Left cardiac atrium (tissue), 4 donors: ENCODE data around the gene MPV17L. TPM values are rescaled to one million over a fixed set of nuclear protein-coding genes. Genes with fewer than 3 reads are reported as not detected.
"Not testable (repeated sequence)": the region's sequence is repeated elsewhere in the genome, so short reads cannot be mapped to it uniquely, and the experiment has no call there.

Experiments
- ATAC-seq, 2 donors: fragments of 200-7000 bp; cut with Tn5 transposase; one replicate each; pipeline ENCODE4 v1.9.1; 2020; ENCODE audit warnings: mild to moderate bottlenecking in 2 of 2, moderate library complexity in 2 of 2
- DNase-seq: peaks from one replicate; pipeline ENCODE4 v3.0.0-alpha.2; 2020
- intact Hi-C, 2 donors: fragments of 100-400 bp; cut with DNase I; formaldehyde crosslinking; loops; one replicate each; pipeline versions ENCODE4 v1.14.1 to v1.15.1; 2022 to 2023
- long read RNA-seq: library from polyadenylated mRNA; unstranded; transcript quantifications from one replicate; pipeline ENCODE4 v2.0.0, GENCODE V29; 2021
- total RNA-seq, 2 donors: library from RNA; stranded (reverse); fragmentation: NEBNext Ultra II Directional; extraction: Animal tissue kit (Norgen Biotek cat#: 25700); gene quantifications; one replicate each; pipeline ENCODE4 v1.2.1, GENCODE V29; 2021
- donor health status: DM: no; HTN: yes; CAD: no.
- donor health status: DM: no; HTN: yes; CAD: no; lungs with severe emphysema.
- donor health status: DM: yes; HTN: yes; CAD: no.
- donor health status: Dilated cardiomyopathy.

MPV17L gene
- total RNA-seq = 1 to 10 TPM; 5.5 to 8.3 TPM
- long read RNA-seq = 0 reads

DNA sequence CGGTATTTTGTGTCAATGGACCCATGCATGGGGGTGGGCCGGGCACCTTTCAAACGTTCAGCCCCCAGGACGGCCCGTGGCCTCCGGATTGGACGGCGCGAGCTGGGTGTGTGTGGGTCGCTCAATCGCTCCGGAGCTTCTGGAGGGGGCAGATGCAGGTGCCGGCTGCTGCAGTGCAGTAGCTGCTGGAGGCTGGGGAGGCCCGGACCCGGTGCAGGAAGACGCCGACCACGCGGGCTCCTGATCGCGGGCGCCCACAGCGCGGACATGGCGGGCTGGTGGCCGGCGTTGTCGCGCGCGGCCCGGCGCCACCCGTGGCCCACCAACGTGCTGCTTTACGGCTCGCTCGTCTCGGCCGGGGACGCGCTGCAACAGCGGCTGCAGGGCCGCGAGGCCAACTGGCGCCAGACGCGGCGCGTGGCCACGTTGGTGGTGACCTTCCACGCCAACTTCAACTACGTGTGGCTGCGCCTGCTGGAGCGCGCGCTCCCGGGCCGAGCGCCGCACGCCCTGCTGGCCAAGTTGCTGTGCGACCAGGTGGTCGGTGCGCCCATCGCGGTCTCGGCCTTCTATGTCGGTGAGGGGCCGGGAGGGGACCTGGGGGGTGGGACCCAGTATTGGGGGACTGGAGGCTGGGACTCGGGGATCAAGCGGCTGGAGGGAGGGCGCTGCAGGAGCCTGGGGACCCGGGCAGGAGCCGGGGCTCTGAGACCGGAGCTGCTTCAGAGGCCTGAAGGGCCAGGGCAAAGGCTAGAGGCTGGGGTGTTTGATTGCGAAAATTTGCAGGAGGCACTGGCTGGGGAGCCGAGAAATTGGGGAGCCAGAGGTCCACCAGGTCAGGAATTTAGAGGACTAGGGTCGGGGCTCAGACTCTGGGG is at the start of gene MPV17L:
TSS of gene MPV17L (plus strand) at position 124 of the 878 bp plus-strand sequence. CDS start at position 268, 144 bp downstream.
- intact Hi-C loops = not testable (repeated sequence)
- ATAC-seq (peak; percentile 93 to 94), DNase-seq (peak; percentile 70)

DNA sequence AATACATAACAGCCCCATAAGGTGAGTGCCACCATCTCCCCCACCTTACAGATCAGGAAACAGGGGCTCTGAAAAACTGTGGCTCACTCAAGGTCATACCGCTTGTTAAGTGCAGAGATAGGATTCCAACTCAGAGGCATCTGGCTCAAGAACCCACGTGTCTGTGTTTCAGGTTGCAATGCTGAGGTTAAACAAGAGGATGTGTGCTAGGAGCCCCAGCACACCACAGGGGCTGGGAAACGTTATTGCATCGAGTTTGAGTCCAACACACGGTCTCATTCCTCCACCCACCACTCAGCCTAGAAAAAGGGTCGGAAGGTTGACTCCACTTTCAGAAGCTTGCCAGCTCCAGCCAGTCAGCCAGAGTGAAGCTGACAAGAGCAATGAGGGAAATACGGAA is 46.8 kb upstream of the MPV17L start:
- ATAC-seq, intact Hi-C loops, DNase-seq: not testable (repeated sequence)

DNA sequence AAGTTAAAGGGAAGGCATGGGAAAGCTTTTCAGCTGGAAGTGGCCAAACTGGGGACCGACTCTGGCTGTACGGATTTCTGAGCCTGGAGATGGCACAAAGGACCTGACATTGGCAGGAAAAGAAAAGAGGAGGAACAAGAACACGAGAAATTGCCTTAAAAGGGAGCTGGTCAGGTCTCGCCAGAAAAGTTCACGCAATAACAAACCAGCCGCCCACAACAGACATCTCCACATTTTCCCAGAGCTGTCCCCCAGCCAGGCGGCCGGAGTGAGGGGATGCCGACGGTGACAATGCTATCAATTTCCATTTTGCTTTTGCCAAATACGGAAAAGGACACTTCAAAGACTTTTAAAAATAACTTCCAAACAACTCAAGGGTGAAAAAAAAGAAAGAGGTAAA is 44.3 kb upstream of the MPV17L start:
- DNase-seq, intact Hi-C loops: not testable (repeated sequence)
- ATAC-seq = peak; percentile 41 to 48

DNA sequence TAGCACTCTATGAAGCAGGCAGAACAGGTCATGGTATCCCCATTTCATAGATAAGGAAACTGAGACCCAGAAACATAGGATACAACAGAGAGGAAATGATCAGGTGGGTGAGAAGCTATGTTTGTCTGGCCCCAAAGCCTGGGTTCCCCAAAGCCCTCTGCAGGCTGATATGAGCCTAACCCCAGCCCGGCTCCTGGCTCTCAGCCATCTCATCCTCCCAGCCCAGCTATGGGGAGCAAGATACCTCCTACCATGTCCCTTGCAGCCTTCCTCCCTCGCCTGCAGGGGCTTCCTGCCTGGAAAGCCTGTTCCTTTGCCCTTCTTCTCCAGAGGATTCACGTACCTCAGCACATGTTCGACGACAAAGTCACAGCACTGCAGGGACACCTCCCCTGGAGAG is 43.8 kb upstream of the MPV17L start:
- DNase-seq, intact Hi-C loops: not testable (repeated sequence)
- peak in 1 of 2 donors; percentile 22 for ATAC-seq

DNA sequence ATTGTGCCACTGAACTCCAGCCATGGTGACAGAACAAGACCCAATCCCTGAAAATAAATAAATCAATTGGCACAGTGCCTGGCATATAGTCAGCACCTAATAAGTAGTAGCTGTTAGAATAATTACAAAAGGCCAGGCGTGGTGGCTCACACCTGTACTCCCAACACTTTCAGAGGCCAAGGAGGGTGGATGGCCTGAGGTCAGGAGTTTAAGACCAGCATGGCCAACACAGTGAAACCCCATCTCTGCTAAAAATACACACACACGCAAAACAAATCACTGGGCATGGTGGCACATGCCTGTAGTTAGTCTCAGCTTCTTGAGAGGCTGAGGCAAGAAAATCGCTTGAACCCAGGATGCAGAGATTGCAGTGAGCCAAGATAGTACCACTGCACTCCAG is 42.7 kb upstream of the MPV17L start:
- DNase-seq, ATAC-seq, intact Hi-C loops: not testable (repeated sequence)

DNA sequence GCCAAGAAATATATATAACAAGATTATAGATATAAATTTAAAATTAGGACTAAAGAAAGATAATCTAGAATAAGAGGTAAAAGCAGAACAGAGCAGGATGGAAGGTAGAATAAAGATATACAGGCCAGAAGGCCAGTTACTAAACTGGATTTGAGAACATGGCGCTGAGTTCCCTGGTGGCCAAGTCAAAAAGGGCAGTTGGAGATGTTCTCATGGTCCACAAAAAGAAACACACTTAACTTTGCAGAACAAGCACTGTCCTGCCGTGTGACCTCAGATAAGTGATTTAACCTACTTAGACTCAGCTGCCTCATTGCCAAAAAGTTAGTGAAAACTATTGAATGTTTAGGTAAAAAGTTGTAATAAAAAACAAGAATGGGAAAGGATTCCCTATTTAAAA is 40.7 kb upstream of the MPV17L start:
- not testable (repeated sequence) for ATAC-seq, DNase-seq

DNA sequence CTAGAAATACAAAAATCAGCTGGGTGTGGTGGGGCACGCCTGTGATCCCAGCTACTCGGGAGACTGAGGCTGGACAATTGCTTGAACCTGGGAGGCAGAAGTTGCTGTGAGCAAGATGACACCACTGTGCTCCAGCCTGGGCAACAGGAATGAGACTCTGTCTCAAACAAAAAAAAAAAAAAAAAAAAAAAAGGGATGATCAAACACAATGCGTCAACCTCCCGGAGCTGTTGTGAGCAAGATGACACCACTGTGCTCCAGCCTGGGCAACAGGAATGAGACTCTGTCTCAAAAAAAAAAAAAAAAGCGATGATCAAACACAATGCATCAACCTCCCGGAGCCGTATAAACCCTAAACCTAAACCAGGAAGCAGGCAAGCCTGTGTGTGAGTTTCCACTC is 38.1 kb upstream of the MPV17L start:
- ATAC-seq, DNase-seq, intact Hi-C loops: not testable (repeated sequence)

More for the DNA sequence above, 40.7 kb upstream of the MPV17L start:
- intact Hi-C loops = not testable (repeated sequence)

DNA sequence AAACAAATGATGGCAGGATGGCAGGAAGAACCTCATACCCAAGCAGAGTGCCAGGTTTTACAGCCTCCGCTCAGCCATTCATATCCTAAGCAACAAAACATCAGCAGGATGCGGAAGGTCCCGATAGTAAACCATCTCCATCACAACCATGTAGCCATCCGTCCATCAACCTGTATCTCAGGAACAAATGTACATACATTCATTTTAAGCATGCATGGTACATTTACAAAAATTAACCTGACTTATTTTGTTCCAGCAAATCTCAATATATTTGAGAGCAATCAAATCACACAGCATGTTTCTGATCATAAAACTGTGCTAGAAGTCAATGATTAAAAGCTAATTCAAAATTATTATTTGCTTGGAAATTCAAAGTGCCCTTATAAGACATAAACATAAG is 17.4 kb upstream of the MPV17L start, which contains the start of gene NPIPA5:
TSS of gene NPIPA5 (minus strand) at position 101 of the 400 bp plus-strand sequence. CDS start at position 101, 0 bp downstream.
- ATAC-seq, DNase-seq, intact Hi-C loops: not testable (repeated sequence)

DNA sequence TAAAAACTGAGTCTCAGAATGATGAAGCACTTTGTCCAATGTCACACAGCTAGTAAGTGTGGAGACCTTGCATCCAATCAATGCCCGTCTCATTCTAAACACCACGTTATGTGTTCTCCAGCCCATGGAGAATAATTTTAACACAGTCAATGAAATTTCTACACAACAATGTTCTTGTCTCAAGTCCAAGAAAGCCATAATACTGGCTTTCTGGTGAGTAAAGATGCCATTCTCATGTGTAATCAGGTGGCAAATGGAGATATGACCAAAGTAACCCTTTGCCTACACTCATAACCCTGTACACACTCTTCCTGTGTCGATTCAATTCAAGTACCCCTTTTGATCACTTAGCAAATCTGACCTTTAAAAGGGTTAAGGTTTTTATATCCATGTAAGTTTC is 12.7 kb upstream of the MPV17L start:
- DNase-seq, ATAC-seq, intact Hi-C loops: not testable (repeated sequence)

DNA sequence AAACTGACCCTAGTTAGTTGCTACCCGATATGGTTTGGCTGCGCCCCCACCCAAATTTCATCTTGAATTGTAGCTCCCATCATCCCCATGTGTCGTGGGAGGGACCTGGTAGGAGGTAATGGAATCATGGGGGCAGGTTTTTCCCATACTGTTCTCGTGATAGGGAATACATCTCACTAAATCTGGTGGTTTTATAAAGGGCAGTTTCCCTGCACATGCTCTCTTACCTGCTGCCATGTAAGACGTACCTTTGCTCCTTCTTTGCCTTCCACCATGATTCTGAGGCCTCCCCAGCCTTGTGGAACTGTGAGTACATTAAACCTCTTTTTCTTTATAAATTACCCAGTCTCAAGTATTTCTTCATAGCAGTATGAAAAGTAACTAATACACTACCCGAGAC is 7.5 kb upstream of the MPV17L start:
- ATAC-seq, DNase-seq, intact Hi-C loops: not testable (repeated sequence)

DNA sequence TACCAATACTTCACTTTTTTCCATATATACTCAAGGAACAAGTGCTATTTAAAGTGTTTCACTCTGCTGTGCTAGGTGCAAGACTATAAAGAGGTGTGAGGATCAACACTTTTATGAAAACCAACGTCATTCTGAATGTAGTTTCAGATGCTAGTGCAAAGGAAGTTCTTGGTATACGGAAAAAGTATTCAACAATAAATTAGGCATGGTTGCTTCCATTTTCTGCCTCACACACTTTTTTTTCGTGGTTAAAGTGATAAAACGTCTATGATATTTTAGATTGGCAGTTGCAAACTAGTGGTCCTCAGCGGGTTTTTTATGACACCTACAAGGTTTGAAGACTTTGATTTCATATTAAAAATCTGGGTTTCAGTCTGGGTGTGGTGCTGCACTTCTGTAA is 5.6 kb upstream of the MPV17L start:
- DNase-seq, ATAC-seq, intact Hi-C loops: not testable (repeated sequence)

DNA sequence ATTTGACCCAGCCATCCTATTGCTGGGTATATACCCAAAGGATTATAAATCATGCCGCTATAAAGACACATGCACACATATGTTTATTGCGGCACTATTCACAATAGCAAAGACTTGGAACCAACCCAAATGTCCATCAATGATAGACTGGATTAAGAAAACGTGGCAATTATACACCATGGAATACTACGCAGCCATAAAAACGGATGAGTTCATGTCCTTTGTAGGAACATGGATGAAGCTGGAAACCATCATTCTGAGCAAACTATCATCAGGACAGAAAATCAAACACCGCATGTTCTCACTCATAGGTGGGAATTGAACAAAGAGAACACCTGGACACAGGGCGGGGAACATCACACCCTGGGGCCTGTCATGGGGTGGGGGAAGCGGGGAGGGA is 2.5 kb upstream of the MPV17L start:
- ATAC-seq, DNase-seq, intact Hi-C loops: not testable (repeated sequence)

DNA sequence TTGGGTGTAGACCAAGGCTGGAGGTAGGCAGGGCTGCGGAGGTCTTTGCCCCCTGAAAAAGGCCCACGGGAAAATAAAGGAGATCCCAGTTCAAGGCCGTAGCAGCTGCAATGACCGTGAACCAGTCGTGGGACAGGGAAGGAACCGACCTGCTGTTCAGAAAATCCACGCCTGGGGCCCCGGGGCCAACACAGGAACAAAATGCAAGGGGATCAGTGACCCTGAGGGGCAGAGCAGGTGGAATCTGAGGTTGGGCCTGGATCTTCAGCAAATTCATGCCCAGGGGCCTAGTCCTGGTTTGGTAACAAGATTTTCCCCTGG is 915 bp downstream of the MPV17L start:
- intact Hi-C loops, ATAC-seq: not testable (repeated sequence)

DNA sequence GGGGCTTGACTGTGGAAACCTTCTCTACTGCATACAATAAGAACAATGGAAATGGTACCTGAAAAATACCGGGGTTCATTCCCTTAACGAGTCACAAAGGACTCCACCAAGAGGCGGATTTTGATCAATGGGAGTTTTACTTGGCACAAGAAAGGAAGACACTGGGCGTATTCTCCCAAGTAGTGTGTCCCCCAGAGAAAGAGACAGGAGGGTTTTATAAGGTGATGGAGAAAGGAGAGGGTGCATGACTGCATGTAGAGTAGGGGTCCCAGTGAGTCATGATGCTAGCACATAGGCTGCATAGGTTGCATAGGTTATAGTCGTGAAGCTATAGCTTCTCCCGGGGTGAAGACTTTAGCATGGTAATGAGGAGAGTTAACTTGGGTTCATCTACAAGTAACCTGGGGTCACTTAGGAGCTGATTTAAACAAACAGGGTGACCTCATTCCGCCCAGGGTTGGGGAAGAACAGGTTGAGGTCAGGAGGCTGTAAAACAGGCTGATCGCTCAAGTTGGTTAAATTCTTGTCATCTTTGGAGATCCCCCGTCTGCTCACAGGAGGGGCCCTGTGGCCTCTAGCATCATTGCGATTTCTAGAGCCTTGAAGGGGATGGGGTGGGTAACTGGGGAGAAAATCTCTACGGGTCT is 1.5 kb downstream of the MPV17L start:
- ATAC-seq = no peak
- no peak for DNase-seq
- intact Hi-C loops = no loop called here

More for the DNA sequence above, 915 bp downstream of the MPV17L start:
- DNase-seq = not testable (repeated sequence)

DNA sequence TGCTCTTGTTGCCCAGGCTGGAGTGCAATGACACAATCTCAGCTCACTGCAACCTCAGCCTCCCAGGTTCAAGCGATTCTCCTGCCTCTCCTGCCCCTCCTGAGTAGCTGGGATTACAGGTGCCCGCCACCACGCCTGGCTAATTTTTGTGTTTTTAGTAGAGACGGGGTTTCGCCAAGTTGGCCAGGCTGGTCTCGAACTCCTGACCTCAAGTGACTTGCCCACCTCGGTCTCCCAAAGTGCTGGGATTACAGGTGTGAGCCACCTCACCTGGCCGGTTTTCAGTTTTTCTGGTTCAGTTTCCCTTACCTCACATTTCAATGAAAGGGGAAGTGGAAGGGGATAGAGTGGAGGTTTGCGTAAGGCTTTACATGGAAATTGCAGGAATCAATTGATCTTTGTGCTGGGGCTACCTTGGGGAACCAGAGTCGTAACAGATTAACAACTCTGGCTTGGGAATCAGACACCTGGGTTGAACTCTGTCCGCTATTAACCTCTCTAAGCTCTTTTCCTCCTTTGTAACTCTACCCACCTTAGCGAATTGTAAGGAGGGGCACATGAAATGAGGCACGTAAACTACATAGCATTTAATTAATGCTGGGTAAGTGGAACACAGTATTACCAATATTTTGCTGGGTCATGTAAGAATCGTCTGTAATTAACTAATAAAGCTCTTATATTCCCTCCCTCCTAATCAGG is 3.2 kb downstream of the MPV17L start:
- DNase-seq = no peak
- ATAC-seq = no peak
- intact Hi-C loops = no loop called here

DNA sequence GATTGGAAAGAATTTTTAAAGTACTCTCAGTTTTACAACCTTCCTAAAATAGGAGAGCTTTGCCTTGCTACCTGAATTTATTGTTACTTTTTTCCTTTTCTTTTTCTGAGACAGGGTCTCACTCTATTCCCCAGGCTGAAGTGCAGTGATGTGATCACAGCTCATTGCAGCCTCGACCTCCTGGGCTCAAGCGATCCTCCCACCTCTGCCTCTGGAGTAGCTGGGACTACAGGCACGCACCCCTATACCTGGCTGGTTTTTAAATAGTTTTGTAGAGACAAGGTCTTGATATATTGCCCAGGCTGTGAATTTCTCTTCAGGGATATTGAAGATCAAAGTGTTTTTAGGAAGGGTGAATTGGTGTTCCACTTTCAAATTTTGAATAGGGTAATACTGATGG is 3.8 kb downstream of the MPV17L start:
- ATAC-seq (no peak), DNase-seq (no peak)
- intact Hi-C loops = no loop called here

DNA sequence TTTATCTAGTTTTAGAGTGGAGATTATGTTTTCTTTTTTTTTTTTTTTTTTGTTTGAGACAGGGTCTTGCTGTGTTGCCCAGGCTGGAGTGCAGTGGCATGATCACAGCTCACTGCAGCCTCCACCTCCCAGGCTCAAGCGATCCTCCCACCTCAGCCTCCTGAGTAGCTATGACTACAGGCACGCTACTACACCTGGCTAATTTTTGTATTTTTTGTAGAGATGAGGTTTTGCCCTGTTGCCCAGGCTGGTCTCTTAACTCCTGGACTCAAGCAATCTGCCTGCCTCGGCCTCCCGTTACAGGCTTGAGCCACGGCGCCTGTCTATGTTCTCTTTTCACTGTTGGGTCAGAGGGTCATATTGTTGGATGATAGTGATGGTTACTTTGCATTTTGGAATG is 4.8 kb downstream of the MPV17L start:
- ATAC-seq, DNase-seq, intact Hi-C loops: not testable (repeated sequence)

DNA sequence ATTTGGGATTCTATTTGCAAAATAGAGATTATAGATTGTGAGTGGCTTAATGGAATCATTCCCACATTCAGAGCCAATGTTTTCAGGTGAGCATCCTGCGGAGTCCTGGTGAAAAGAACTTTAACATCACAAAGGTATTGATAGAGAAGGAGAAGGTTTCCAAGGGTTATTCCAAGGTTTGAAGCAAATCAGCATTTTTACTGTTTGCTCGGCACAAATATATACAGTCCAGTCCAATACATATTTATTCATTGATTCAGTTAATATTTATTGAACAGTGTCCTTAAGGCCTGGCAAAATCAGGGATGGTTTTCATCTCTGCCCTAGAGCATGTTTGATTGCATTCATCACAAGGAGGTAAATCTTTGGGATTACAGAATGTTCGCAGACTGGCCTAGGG is 6.4 kb downstream of the MPV17L start:
- intact Hi-C loops = no loop called here
- ATAC-seq = no peak
- DNase-seq = no peak

DNA sequence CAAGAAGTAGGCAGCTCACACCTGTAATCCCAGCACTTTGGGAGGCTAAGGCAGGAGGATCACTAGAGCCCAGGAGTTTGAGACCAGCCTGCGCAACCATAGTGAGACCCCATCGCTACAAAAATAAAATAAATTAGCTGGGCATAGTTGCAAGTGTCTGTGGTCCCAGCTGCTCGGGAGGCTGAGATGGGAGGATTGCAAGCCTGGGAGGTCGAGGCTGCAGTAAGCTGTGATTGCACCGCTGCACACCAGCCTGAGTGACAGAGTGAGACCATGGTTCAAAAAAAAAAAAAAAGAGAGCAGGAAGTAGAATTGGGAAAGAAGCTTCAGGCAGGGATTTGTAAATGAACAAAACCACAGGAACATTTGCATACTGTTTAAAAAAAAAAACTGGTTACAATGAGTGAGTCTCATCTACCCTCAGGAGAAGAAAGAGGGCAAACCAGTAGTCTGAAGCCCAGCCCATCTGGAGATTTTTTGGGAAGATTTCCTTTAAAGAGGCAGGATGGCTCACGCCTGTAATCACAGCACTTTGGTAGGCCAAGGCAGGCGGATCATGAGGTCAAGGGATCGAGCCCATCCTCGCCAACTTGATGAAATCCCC is 7.9 kb downstream of the MPV17L start:
- intact Hi-C loops = no loop called here
- ATAC-seq (no peak), DNase-seq (no peak)
